Activated CD4-positive, alpha-beta T cell treated with anti-CD3 and anti-CD28 coated beads, Interleukin-2, amount 50 U/mL, for 16 hours (primary cell): Measurements from ENCODE around the gene GPC2.

ENCODE experiments used
- DNase-seq: peaks from one replicate; pipeline ENCODE4 v3.0.0-alpha.2; 2020

Gene GPC2

GRCh38 chr7:100166970-100167911 lies 9.9 kb downstream of the GPC2 start:
- DNase-seq = no peak

- no peak for DNase-seq
Measured at GRCh38 chr7:100166317-100166940, 10.8 kb downstream of the GPC2 start.

DNA sequence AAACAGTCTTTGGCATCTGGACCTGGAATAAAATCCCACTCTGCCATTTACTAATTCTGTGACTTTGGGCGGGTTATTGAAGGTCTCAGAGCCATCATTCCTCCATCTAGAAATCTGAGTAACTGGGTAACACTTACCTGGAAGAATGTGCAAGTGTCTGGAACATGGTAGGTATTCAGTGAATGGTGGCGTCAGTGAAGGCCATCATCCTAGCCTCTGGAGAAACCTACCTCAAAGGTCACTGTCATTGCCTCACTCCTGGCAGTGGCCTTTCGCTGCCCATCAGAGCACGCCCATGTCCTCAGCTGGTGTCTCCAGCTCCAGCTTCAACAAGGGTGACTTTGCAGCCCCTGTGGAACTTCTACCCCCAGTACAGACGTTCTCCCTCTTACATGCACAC lies 13.3 kb downstream of the GPC2 start:
- DNase-seq = no peak

- no peak for DNase-seq
Measured at GRCh38 chr7:100163006-100163531, 14.1 kb downstream of the GPC2 start.

- DNase-seq = no peak
Measured at GRCh38 chr7:100160067-100160466, 17.1 kb downstream of the GPC2 start.

- DNase-seq = no peak
Measured at GRCh38 chr7:100159099-100159623, 18.0 kb downstream of the GPC2 start.

DNA sequence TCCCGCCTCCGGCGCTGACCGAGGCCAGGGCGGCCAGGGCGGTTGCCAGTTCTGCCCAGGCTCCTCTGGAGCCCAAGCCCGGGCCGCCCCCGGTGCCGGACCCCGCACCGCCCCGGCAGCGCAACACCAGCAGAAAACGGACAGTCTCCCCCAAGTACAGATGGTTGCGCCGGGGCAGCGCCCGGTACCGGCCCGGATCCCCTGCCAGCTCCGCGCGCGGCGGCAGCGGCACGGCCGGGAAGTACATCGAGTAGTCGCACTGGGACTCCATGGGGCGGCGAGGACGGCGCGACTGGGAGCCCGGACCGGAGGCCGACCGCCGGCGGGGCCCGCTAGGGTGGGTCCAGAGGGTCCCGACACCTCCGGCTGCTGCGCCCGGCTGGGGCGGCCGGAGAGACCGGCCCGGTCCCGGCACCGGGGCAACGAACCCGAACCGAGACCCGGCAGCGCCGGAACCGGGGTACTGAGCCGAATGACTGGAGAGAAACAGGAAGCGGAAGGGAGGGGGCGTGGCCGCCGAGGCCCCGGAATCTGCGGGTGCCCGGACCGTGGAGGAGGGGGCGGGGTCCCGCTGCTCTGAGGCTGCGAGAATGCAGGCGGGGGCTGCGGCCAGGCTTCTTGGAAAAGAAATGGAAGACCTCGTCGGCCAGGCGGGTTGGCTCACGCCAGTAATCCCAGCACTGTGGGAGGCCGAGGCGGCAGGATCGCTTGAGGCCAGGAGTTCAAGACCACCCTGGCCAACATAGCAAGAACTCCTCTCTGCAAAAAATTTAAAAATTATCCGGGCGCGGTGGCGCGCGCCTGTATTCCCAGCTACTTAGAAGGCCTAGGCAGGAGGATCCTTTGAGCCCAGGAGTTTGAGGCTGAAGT lies 18.7 kb downstream of the GPC2 start, which contains the start of gene TRAPPC14:
TSS of gene TRAPPC14 (minus strand) at position 495 of the 870 bp plus-strand sequence. CDS start at position 271, 224 bp downstream.
- DNase-seq = peak; percentile 91

DNA sequence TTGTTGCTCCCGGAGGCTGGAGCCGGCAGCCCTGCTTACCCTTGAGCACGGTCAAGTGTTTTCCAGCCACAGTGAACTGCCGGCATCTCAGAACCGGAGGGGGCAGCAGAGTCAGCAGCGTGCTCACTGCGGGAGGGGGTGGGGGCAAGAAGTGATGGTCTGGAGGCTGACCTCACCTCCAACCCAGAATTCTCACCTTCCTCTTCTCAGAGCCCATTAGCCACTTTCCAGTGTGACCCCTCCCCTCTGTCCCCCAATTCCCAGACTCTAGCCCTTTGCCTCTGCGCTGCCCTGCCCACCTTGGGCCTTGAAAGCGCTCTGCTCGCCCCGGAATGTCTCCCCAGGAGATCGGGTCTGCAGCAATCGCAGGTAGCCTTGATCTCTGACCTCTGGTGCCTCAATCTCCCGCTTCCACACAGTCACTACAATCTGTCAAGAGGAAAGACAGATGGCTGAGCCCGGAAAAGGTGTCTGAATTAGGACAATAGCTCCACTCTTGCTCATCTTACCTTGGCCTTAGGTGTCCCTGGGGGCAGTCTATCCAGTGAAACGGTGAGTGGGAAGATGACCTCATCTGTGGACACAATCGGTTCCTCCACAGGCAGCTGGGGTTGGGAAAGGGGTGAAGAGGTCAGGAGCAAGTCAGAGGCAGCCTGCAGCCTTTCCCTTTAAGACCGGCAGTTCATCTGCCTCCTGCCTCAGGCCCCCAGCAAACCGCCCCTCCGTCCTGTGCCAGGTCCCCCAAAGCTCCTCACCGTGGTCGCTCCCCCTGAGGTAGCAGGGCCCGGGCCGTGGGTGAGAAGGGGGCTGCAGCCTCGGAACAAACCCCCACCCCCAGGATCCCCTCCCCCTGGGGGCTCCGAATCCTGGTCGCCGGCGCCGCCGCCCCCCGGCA lies 19.6 kb downstream of the GPC2 start:
- no peak for DNase-seq

GRCh38 chr7:100157069-100157333 lies 20.2 kb downstream of the GPC2 start:
- DNase-seq = no peak

DNA sequence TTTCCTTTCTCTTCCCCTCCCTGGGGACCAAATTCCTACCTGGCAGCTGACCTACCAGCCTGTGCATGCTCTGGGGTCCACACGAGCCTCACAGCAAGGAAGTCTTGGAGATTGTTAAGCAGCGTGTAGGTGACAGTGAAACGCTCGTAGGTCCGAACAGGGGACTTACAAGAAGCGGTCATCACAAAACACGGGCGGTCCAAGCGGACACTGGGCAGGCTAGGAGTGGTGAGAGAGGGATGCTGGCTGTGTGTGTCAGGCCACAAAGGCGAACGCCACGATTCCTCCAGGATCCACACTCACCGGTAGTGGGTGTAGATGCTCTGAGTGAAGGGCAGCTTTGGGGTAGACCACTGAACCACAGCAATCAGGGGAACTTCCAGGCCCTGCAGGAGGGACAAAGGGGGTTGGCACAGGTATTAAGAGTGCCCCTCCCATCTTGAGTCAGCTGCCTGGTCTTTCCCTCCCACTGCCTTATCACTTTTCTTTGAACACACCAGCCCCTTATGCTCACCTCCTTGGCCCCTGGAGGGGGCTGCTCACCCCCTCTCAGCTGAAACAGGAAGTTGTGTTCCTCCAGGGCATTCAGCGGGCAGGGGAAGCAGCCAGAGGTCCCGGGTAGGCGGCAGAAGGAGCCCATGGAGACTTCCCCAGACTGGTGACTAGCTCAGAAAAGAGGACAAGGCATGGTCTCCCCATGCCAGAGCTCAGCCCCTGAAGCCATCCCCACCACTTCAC lies 20.7 kb downstream of the GPC2 start:
- no peak for DNase-seq

GRCh38 chr7:100155553-100156317 lies 21.4 kb downstream of the GPC2 start:
- DNase-seq = no peak

GRCh38 chr7:100154651-100155491 lies 22.3 kb downstream of the GPC2 start:
- DNase-seq = no peak

DNA sequence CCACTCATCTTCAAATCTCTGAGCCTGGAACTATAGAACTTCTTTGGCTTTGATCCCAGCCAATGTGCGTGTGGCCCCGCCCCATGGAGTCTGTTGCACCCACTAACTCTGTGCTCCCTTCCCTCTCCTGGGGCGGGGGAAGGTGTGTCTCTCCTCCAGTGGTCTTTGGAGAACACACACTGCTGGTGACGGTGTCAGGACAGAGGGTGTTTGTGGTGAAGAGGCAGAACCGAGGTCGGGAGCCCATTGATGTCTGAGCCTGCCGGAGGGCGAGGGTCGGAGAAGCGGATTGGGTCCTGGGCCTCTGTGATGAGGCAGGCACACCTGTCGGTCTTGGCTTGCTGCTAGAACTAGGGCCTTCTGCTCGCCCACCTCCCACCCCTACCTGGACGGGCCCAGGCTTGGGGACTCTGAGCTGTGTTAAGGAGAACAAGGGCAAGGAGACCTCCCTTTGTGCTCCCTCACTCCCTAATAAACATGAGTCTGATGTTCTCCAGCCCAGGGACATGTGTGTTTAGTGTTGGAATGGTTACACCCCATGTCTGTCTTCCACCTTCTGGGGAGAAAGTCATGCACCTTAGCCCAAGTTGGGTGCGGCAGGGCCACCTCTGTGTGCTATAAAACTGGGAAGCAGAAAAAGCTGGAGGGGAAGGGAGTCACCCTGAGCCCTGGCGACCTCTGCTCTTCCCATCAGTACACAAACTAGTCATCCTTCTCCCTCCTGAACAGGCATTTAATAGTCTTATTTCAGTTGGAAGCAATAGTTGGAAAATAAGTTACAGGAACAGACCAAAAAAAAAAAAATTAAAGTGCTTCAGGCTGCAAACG lies 23.3 kb downstream of the GPC2 start:
- no peak for DNase-seq

DNA sequence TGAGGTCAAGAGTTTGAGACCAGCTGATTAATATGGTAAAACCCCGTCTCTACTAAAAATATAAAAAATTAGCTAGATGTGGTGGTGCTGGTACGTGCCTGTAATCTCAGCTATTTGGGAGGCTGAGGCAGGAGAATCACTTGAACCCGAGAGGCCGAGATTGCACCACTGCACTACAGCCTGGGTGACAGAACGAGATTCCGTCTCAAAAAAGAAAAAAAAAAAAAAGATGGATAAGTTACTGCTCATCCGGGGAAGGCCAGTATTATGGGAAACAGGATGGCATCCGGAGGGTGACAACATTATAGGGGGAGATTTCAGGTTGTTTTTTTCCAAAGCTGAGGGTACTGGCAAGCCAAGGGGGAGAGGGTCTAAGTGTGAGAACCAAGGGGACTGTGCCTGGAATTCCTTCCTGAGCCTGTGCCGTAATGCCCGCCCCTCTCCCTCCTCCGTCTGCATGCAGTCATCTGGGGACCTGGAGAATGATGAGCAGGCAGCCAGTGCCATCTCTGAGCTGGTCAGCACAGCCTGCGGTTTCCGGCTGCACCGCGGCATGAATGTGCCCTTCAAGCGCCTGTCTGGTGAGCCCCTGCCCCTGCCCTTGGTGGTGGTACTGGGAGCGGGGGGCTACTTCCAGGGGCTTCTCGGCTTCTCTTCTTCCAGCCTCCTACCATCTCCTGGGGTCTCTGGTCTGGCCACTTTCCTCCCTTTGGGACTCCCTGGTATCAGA lies 24.1 kb downstream of the GPC2 start:
- no peak for DNase-seq

- no peak for DNase-seq
Measured at GRCh38 chr7:100152404-100152803, 24.8 kb downstream of the GPC2 start.

DNA sequence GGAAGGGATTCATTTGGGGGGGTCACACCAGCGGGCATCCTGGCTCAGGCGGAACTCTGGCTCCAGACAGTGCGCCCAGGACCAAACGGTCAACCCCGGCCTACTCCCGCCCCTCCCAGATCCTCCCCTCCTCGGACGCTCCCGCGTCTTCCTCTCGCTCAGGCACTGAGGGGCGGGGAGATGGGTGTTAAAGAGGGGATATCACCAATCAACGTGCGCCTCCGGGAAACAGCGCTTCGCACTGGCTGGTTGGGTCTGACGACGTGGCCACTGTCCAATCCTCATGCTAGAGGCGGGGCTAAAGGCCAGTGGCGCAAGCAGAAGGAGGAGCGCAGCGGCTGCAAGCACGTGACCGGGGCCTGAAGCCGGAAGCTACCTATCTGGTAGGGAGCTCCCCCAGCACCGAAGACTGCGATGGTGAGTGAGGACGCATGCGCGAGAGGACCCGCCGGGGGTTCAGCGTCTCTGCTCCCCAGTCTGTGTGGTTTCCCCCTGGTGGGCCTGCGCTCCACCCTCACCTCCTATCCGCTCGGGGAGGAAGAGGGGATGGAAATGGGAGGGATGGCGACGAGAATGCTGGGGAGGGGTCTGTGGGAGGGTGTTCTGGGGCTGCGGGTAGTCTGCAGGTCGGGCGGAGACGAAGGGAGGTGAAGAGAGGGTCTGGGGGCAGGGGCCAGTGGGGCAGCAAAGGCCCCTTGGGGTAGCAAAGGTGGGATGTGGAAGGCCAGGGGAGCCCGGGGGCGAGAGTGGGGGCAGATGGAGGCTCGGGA lies 28.4 kb downstream of the GPC2 start, which contains the start of gene LAMTOR4:
TSS of gene LAMTOR4 (plus strand) at position 360 of the 770 bp plus-strand sequence. CDS start at position 415, 55 bp downstream.
- peak; percentile 100 for DNase-seq

DNA sequence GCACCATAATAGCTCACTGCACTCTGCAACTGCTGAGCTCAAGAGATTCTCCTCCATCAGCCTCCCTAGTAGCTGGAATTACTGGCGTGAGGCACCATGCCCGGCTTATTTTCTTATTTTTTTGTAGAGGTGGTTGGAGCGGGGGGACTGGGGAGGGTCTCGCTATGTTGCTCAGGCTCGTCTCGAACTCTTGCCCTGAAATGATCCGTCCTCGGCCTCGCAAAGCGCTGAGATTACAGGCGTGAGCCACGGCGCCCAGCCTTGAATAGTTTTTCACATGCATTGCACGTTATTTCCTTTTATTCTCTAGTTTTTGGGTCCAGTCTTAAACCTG lies 29.0 kb downstream of the GPC2 start:
- DNase-seq = no peak
